ENCODE measurements around the gene R3HDM2.

GRCh38 chr12:57205931-57206330 is 224.9 kb downstream of the R3HDM2 start:
- TF ChIP-seq GATA2 (IDR thresholded peaks at IDR 0.05; ENCODE audit: low read depth, low read length) (no peak), GATA3 (IDR thresholded peaks at IDR 0.05; ENCODE audit: low read depth, low read length) (no peak)

Data from SH-SY5Y (cell line).